Naive thymus-derived CD4-positive, alpha-beta T cell (primary cell): ENCODE data around the gene IRX3. TPM values are rescaled to one million over a fixed set of nuclear protein-coding genes. Genes with fewer than 3 reads are reported as not detected.

Source experiments
- ATAC-seq: fragments of 150-1000 bp; cut with Tn5 transposase; 2 replicates; pipeline ENCODE4 v1.10.0; 2021; ENCODE audit warnings: mild to moderate bottlenecking, moderate library complexity
- CTCF ChIA-PET: fragments of 350-600 bp; sonication (Branson Sonifier 250); formaldehyde crosslinking; loops from one replicate; lab custom pipeline; 2021; ENCODE audit warnings: antibody characterized with exemption; lab: Charles Lee
- POLR2A ChIA-PET: fragments of 350-600 bp; sonication (Branson Sonifier 250); formaldehyde crosslinking; loops from one replicate; lab custom pipeline; 2021; ENCODE audit warnings: antibody characterized with exemption, inconsistent platforms; lab: Charles Lee
- DNase-seq, 9 donors: peaks; one replicate each; pipeline versions ENCODE4 v3.0.0 to v3.0.0-alpha.2; 2020 to 2022; ENCODE audit warnings: mixed read lengths in 1 of 9
- H3K27ac ChIP-seq: one replicate; pipeline ENCODE4 v1.7.0; 2013; ENCODE audit warnings: mild to moderate bottlenecking, low read depth, low read length, moderate library complexity
- H3K27me3 ChIP-seq, 2 donors: one replicate each; pipeline ENCODE4 v1.7.0; 2013; ENCODE audit warnings: low read length in 2 of 2, mild to moderate bottlenecking in 2 of 2, moderate library complexity in 2 of 2; ENCODE audit not compliant: control insufficient read depth in 2 of 2, insufficient read depth in 2 of 2
- H3K36me3 ChIP-seq, 3 experiments: 1 replicate in 2 of 3; 2 replicates in 1 of 3; pipeline ENCODE4 v1.7.0; 2013; ENCODE audit warnings: low read length in 3 of 3, mild to moderate bottlenecking in 3 of 3, moderate library complexity in 1 of 3; ENCODE audit not compliant: insufficient read depth in 3 of 3, control insufficient read depth in 2 of 3
- H3K4me1 ChIP-seq, 2 donors: one replicate each; pipeline ENCODE4 v1.7.0; 2013; ENCODE audit warnings: low read length in 2 of 2, mild to moderate bottlenecking in 2 of 2, moderate library complexity in 1 of 2; ENCODE audit not compliant: control insufficient read depth in 2 of 2, insufficient read depth in 2 of 2
- H3K4me3 ChIP-seq: 2 replicates; pipeline ENCODE4 v1.7.0; 2013; ENCODE audit warnings: mild to moderate bottlenecking, low read length
- H3K9me3 ChIP-seq, 3 experiments: 1 replicate in 2 of 3; 2 replicates in 1 of 3; pipeline ENCODE4 v1.7.0; 2013; ENCODE audit warnings: low read length in 3 of 3; ENCODE audit not compliant: control insufficient read depth in 2 of 3
- H3K27ac Mint-ChIP-seq, 9 donors: one replicate each; pipeline ENCODE4 v1.8.0; 2020 to 2022; ENCODE audit warnings: mixed read lengths in 9 of 9, mild to moderate bottlenecking in 8 of 9, moderate library complexity in 5 of 9, inconsistent platforms in 2 of 9
- H3K27me3 Mint-ChIP-seq, 5 donors: one replicate each; pipeline ENCODE4 v1.8.0; 2021 to 2022; ENCODE audit warnings: mixed read lengths in 5 of 5, mild to moderate bottlenecking in 1 of 5
- H3K36me3 Mint-ChIP-seq, 5 donors: one replicate each; pipeline ENCODE4 v1.8.0; 2020 to 2022; ENCODE audit warnings: mixed read lengths in 5 of 5, mild to moderate bottlenecking in 3 of 5, inconsistent platforms in 1 of 5
- H3K4me1 Mint-ChIP-seq, 7 donors: one replicate each; pipeline ENCODE4 v1.8.0; 2020 to 2022; ENCODE audit warnings: mixed read lengths in 7 of 7, mild to moderate bottlenecking in 3 of 7, inconsistent platforms in 1 of 7
- H3K4me3 Mint-ChIP-seq, 10 donors: one replicate each; pipeline ENCODE4 v1.8.0; 2020 to 2022; ENCODE audit warnings: mild to moderate bottlenecking in 10 of 10, mixed read lengths in 10 of 10, moderate library complexity in 6 of 10, inconsistent platforms in 2 of 10
- H3K9me3 Mint-ChIP-seq, 11 donors: one replicate each; pipeline ENCODE4 v1.8.0; 2020 to 2022; ENCODE audit warnings: mixed read lengths in 11 of 11, mild to moderate bottlenecking in 4 of 11, inconsistent platforms in 1 of 11, moderate library complexity in 1 of 11
- intact Hi-C, 2 donors: fragments of 100-400 bp; cut with micrococcal nuclease; formaldehyde crosslinking; loops; one replicate each; pipeline ENCODE4 v1.15.1; 2023
- polyA plus RNA-seq, 2 donors: library from polyadenylated mRNA; unstranded; fragments of 300-500 nt; fragmentation: Illumina TruSeq; gene quantifications; one replicate each; pipeline ENCODE4 v1.2.3, GENCODE V29; 2021
- total RNA-seq, 6 experiments: library from RNA in 5 of 6; stranded (reverse) in 5 of 6; gene quantifications; 1 replicate in 5 of 6; 2 replicates in 1 of 6; pipeline ENCODE4 v1.2.3 and lab custom pipeline; 2021 to 2026

The IRX3 gene
- total and polyA plus RNA-seq, 7 experiments from 2014 or later: 3.2 TPM; not detected in 6

DNA sequence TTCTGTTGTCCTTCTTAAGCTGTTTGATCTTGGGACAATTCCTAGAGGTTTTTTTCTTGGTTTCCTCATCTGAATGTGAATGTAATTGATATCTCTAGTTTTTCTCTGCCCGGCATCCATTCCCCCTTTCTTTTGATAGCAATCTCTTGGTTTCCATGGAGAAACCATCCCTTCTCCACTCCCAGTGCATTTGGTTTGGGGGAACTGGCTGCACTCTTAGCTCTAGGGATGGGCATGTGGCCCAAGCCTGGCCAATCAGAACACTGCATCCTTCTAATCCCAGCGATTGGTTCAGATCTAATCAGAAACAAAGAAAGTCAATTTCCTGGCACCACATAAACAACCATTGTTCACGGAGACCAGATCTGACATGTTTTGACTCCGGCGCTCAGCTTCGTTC is 45.1 kb downstream of the IRX3 start:
- Histone ChIP-seq H3K9me3 (no peaks in the 10 kb centered on the region), H3K27me3 (no peaks in the 10 kb centered on the region), H3K4me1 (no peaks in the 10 kb centered on the region), H3K36me3 (no peaks in the 10 kb centered on the region), H3K27ac (no peak overlapping the region), H3K4me3 (no peak overlapping the region)
- H3K36me3 Mint-ChIP-seq: no peaks in the 10 kb centered on the region
- no peak for ATAC-seq
- intact Hi-C loops: no loop called here
- ChIA-PET CTCF (interaction anchor here (0.6 kb wide), 1 partner anchor 80 kb away, joined by 3 read pairs; no protein-coding TSS in a partner anchor), POLR2A (no interaction called here)
- H3K4me1 Mint-ChIP-seq: no peaks in the 10 kb centered on the region
- DNase-seq: no peak
- H3K9me3 Mint-ChIP-seq: peaks cover 0 to 6% (median 3%) of the 10 kb centered on the region in 11 donors
- H3K27me3 Mint-ChIP-seq: peaks cover 3 to 20% (median 8%) of the 10 kb centered on the region in 5 donors
- no peak overlapping the region for H3K27ac Mint-ChIP-seq
- no peak overlapping the region for H3K4me3 Mint-ChIP-seq

DNA sequence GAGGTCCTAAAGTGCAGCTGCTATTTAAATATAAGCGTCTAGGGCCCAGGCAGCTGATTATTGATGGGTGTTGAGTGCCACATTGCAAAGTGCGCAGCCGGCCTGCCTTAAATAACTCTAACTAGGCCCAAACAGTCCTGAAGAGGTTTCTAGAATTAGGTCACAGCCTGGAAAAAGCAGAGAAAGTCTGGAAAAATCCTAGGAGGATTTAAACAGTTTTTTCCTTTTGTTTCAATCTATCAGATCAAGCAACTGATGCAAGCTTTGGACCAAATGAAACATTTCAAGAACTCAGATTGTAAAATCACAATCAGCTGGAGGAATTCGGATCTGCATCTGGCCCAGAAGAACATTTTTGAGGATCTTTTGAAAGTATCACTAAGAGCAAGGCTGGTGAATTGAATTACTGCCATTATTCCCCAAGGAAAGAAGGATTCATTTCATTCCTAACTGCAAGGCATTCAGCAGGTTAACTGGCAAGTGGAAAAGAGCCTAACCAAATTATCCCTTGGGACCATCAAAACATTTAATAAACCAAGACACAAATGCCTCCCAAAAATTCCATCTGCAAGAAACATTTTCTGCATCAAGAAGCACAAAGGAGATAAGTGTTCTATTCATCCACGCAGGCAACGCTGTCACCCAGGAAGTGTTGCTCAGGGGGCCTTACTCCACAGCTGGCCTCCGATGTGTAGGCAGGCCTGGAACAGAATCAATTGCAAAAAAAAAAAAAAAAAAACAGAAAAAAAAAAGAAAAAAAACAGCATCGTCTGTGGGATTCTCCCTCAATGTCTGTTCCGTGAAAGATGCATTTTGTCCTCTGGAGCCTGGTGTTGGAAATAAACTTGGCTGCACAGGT is 46.1 kb downstream of the IRX3 start:
- Mint-ChIP-seq H3K9me3 (peaks cover 0 to 2% (median 0%) of the 10 kb centered on the region in 11 donors), H3K36me3 (no peaks in the 10 kb centered on the region), H3K4me3 (no peak overlapping the region), H3K4me1 (no peaks in the 10 kb centered on the region), H3K27me3 (peaks cover 3 to 23% (median 6%) of the 10 kb centered on the region in 5 donors), H3K27ac (no peak overlapping the region)
- ATAC-seq (no peak), DNase-seq (no peak)
- no peaks in the 10 kb centered on the region for H3K9me3 ChIP-seq
- no peak overlapping the region for H3K27ac ChIP-seq
- H3K4me1 ChIP-seq: no peaks in the 10 kb centered on the region
- intact Hi-C loops: no loop called here
- ChIA-PET CTCF (no interaction called here), POLR2A (no interaction called here)
- no peak overlapping the region for H3K4me3 ChIP-seq
- H3K27me3 ChIP-seq: no peaks in the 10 kb centered on the region
- no peaks in the 10 kb centered on the region for H3K36me3 ChIP-seq

DNA sequence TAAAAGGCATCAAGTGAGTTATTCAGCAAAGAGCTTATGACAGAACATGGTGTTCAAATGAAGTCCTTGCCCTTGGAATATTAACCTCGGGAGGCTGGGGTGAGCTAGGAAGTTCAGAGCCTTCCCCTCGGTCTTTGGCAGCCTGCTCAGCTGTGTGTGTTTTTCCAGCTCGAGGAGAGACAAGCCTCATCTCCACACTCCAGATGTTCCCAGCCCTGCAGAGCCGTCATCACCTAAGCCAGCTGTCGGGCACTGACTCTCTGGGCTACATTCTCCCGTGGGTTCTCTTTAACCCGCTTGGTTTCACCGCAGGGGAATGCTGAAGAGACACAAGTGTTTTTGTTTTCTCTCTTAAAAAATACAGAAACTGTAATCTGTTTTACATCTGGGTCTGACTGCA is 47.1 kb downstream of the IRX3 start:
- Mint-ChIP-seq H3K4me3 (no peak overlapping the region), H3K4me1 (no peaks in the 10 kb centered on the region), H3K9me3 (peaks cover 0 to 2% (median 0%) of the 10 kb centered on the region in 11 donors), H3K27ac (no peak overlapping the region), H3K36me3 (no peaks in the 10 kb centered on the region), H3K27me3 (peaks cover 3 to 18% (median 6%) of the 10 kb centered on the region in 5 donors)
- Histone ChIP-seq H3K4me3 (no peak overlapping the region), H3K4me1 (no peaks in the 10 kb centered on the region), H3K9me3 (no peaks in the 10 kb centered on the region), H3K27ac (no peak overlapping the region), H3K36me3 (no peaks in the 10 kb centered on the region), H3K27me3 (no peaks in the 10 kb centered on the region)
- POLR2A ChIA-PET: no interaction called here
- CTCF ChIA-PET: no interaction called here
- DNase-seq (no peak), ATAC-seq (no peak)
- intact Hi-C loops: no loop called here

DNA sequence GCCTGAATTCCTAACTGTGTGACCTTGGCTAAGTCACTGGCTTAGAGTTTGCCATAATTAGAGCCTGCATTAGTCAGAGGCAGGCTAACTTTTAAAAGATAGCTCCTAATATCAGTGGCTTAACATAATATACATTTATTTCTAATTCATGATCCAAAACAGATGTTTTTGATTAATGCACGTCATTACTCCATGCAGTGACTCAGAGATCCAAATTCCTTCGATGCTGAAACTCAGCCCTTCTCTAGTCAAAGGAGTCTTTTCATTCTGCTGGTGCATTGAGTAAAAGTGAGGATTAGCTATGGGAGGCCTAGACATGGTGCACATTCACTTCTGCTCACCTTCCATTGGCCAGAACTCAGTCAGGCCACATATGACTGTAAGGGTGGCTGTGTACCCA is 49.8 kb downstream of the IRX3 start:
- Mint-ChIP-seq H3K4me3 (no peak overlapping the region), H3K36me3 (no peaks in the 10 kb centered on the region), H3K27ac (no peak overlapping the region), H3K27me3 (peaks cover 0 to 10% (median 6%) of the 10 kb centered on the region in 5 donors), H3K4me1 (no peaks in the 10 kb centered on the region), H3K9me3 (peaks cover 0 to 3% (median 0%) of the 10 kb centered on the region in 11 donors)
- no peak for DNase-seq
- Histone ChIP-seq H3K4me3 (no peak overlapping the region), H3K36me3 (no peaks in the 10 kb centered on the region), H3K4me1 (no peaks in the 10 kb centered on the region), H3K27me3 (no peaks in the 10 kb centered on the region), H3K27ac (no peak overlapping the region), H3K9me3 (no peaks in the 10 kb centered on the region)
- intact Hi-C loops: no loop called here
- ChIA-PET POLR2A (no interaction called here), CTCF (no interaction called here)
- no peak for ATAC-seq

DNA sequence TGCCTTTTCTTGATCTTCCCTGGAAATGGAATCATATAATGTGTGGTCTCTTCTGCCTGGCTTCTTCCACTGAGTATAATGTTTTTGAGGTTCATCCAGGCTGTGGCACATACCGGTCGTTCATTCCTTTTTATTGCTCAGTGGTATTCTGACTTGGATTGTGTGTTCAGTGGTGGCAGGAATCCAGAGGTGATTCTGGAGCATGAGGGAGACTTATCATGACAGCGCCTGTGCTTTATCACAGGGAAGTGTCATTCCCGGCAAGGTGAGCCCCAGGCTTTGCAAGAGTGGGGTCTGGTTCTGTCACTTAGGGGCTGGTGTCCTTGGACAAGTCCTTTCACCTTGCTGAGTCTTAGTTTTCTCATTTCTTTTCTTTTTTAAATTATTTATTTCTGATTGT is 53.0 kb downstream of the IRX3 start:
- POLR2A ChIA-PET: no interaction called here
- no peak for DNase-seq
- no peaks in the 10 kb centered on the region for H3K36me3 ChIP-seq
- Mint-ChIP-seq H3K27me3 (peaks cover 0 to 19% (median 12%) of the 10 kb centered on the region in 5 donors), H3K4me3 (no peak overlapping the region), H3K36me3 (no peaks in the 10 kb centered on the region), H3K4me1 (no peaks in the 10 kb centered on the region), H3K9me3 (peaks cover 0 to 4% (median 0%) of the 10 kb centered on the region in 11 donors), H3K27ac (no peak overlapping the region)
- ATAC-seq: no peak
- intact Hi-C loops: no loop called here
- CTCF ChIA-PET: no interaction called here
- no peak overlapping the region for H3K27ac ChIP-seq
- no peak overlapping the region for H3K4me3 ChIP-seq
- H3K9me3 ChIP-seq: no peaks in the 10 kb centered on the region
- H3K27me3 ChIP-seq: no peaks in the 10 kb centered on the region
- H3K4me1 ChIP-seq: no peaks in the 10 kb centered on the region
